Activated effector memory CD4-positive, alpha-beta T cell treated with Interleukin-2 at 50 U/mL for 16 hours (primary cell): ENCODE measurements around the gene ACTG2.

Experiments
- DNase-seq: peaks from one replicate; pipeline ENCODE4 v3.0.0-alpha.2; 2020

The ACTG2 gene

GRCh38 chr2:73915437-73915993, 22.7 kb downstream of the ACTG2 start:
- no peak for DNase-seq

DNA sequence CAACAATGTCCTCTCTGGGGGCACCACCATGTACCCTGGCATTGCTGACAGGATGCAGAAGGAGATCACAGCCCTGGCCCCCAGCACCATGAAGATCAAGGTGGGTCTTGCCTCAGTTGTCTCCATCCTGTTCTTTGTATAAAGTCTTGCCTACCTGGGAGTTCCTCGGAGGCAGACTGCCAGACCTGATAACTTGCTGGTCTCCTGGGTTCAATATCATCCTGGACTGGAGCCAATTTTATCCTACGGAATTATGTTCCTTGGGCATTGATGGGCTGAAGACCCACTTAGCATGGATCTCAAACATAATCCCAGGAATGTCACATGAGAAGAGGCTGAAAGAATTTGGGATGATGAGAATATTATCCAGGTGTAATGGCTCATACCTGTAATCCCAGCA, 23.9 kb downstream of the ACTG2 start:
- no peak for DNase-seq

- DNase-seq, result no peak
Observed at GRCh38 chr2:73917296-73917695, 24.5 kb downstream of the ACTG2 start.

DNA sequence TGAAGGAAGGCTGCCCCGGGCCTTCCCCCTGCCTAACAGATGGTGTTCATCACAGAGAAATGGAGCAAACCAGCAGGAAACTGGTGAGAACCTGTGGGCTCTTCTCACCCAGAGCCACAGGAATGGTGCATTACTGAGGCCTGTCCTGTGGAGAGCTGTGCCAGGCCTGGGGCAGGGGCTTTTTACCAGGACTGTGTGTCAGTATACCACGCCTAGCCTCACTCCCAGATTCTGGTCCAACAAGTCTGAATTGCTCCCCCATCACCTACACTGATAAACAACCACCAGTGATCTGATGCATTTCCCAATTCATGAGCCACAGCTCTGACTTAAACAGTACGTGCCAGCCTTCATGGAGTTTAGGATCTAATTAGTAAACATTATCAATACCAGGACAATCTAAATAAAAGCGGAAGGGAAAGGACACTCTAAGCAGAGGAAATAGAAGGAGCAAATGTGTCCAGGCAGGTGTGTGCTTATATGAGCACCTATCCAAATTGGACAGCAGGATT, 24.9 kb downstream of the ACTG2 start:
- DNase-seq, result no peak

DNA sequence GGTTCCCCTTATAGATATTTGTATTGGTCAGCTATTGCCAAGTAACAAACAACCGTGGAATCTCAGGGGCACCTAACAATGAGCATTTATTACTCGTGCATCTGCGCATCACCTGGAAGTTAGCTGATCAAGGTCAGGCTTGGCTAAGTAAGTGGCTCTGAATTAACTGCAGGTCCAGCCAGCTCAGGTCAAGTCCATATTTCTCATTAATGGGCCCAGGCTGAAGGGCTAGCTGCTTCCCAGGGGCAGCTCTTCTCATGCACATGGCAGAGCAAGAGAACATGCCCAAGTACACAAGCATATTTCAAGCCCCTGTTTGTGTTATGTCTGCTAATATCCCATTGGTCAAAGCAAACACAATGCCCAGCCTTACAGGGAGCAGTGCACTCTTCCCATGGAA, 26.0 kb downstream of the ACTG2 start:
- DNase-seq, result no peak

GRCh38 chr2:73919596-73920228, 26.9 kb downstream of the ACTG2 start:
- DNase-seq, result no peak

DNA sequence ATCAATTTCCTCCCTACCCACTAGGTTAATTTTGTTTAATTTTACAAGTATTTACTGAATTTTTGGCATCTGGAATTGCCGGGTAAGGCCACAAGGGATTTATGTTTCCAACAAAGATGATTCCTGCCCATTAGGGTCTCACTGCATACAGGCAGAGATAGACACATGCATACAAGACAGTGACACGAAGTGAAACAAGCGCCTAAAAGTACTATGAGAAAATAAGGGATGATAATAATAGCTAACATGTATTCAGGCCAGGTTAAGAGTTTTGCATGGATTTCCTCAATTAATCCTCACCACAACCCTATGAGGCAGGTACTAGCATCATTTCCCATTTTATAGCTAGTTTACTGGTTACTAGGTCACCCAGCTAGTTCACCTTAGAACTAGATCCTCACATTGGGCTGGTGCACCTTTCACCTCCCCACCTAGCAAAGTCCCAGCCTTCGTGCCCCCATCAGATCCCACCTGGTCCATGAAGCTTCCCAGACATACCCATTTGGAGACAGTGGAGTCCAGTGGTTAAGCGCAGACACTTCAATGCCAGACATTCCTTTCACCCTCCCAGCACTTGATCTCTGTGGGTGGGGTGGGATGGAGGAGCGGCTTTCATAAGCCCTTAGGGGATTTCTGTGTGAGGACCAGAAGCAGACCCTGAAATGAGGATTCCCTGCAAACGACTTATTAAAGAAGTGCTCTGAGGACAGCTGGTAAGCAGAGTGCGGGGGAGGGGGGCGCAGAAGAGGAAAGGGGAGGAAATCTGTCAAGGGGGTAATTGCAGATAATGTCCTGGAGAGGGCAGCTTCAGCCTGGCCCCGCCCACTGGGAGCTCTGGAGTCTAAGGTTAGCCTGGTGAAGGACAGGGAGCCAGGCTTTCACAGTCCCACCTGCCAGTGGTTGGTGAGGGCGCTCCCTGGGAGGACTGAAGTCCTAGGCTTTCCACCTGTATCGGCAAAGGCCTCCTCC, 28.1 kb downstream of the ACTG2 start:
- DNase-seq, result no peak

DNA sequence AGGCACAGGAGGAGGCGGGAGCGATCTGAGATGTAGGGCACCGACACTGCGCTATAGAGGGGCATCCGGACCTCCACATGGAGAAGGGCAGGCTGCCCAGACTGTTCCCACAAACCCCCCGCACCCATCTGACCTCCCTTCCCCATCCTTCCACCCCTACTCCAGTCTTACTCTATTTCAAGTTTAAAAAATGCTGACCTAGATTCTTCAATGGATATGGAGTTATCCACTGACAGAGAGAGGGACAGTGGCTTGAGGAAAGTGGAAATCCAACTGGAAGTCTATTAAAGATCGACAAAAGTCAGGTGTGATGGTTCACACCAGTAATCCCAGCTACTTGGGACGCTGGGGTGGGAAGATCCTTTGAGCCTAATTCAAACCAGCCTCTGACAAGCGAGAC, 28.8 kb downstream of the ACTG2 start:
- DNase-seq, result no peak

DNA sequence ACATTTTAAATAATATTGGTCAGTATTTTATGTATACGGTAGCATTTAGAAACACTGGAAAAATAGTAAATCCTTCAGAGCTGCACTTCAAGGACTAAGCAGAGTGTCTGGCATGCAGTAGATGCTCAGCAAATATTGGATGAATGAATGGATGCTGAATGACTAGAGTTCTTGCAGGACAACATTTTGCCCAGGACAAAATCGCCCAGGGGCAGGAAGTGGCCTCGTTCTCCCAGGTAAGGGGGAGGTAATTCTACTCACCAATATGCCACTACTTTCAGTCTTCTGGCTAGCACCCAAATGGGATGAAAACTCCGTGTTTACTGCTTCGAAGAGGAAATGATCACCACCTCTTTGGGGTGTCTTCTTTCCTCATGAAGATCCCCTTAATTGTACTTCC, 29.9 kb downstream of the ACTG2 start:
- DNase-seq, result no peak

GRCh38 chr2:73925033-73925704, 32.4 kb downstream of the ACTG2 start:
- no peak for DNase-seq

GRCh38 chr2:73925853-73926492, 33.2 kb downstream of the ACTG2 start:
- no peak for DNase-seq

DNA sequence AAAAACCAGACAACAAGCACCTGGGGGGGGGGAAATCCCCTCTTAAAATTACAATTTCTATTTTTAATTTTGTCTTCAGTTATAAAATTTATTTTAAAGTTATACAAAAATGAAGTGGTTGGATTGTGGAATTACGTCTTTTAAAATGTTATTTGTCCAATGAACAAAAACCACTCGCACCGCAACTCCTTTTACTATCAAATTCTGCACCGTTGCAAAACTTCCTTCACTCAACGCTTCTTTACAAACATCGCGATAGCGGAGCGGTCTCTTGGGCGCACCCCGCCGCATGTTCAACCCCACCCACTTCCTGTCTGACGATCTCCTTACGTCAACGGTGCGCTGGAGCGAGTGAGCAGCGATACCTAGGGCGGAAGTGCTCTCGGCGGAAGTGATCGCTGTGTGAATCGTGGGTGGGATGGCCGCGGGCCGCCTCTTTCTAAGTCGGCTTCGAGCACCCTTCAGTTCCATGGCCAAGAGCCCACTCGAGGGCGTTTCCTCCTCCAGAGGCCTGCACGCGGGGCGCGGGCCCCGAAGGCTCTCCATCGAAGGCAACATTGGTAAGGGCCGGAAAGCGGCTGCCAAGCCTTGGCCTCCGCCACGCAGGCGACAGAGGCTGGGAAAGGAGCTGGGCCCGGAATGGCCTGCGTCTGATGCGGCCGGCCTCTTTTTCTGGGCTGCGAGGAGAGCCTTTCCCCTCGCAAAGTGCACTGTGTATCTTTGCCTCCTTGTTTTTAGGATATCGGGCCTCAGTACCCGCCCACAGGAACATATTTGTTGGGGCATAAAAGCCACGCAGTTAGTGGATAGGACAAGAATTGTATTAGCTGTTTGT, 33.9 kb downstream of the ACTG2 start, which contains the start of gene DGUOK:
DGUOK (plus strand) TSS at position 388 of the 835 bp plus-strand sequence; CDS start at position 419, 31 bp downstream.
- DNase-seq, result peak; percentile 92

GRCh38 chr2:73927344-73927743, 34.5 kb downstream of the ACTG2 start:
- DNase-seq, result no peak

GRCh38 chr2:73928963-73929347, 36.1 kb downstream of the ACTG2 start:
- no peak for DNase-seq

- no peak for DNase-seq
Observed at GRCh38 chr2:73930386-73930785, 37.6 kb downstream of the ACTG2 start.

- no peak for DNase-seq
Observed at GRCh38 chr2:73931531-73932500, 39.0 kb downstream of the ACTG2 start.

- DNase-seq, result no peak
Observed at GRCh38 chr2:73933194-73933593, 40.4 kb downstream of the ACTG2 start.

DNA sequence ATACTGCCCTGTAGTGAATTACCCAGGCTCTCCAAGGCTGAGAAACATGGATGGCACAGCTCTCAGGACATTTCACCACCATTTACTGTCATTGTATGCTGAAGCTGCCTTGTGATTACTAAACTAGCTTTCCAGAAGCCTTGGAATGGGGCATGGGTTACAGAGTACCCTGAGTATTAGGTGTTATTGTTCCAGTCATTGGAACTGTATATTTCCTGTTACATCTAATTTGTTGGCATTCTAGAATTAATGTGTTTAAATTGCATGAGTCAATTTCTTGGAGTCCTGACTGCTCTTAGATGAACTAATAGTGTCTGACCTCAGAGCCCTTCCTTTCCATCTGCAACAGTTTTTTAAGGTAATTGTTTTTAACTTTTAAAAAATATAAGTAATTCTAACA, 42.8 kb downstream of the ACTG2 start:
- no peak for DNase-seq

- DNase-seq, result no peak
Observed at GRCh38 chr2:73937103-73937885, 44.5 kb downstream of the ACTG2 start.
